HCT116 (cell line): ENCODE data around the gene DDX39A. TPM values are rescaled to one million over a fixed set of nuclear protein-coding genes. Genes with fewer than 3 reads are reported as not detected.

Experiments used
- ATAC-seq: fragments of 200-7000 bp; cut with Tn5 transposase; 2 replicates; pipeline ENCODE4 v1.9.1; 2020; ENCODE audit warnings: mild to moderate bottlenecking, moderate library complexity
- BruUV-seq: library from RNA; stranded (reverse); fragments of 400-500 nt; replicated peaks from 2 replicates; lab custom pipeline; 2021; lab: Mats Ljungman, UMichigan
- CTCF ChIA-PET: fragments of 300-600 bp; sonication (Branson Sonifier 250); formaldehyde crosslinking; loops from one replicate; lab custom pipeline; 2021; ENCODE audit warnings: antibody characterized with exemption; lab: Charles Lee
- POLR2A ChIA-PET: fragments of 300-600, 350-600 bp; sonication (Branson Sonifier 250); formaldehyde crosslinking; loops from one replicate; lab custom pipeline; 2021; ENCODE audit warnings: antibody characterized with exemption; lab: Charles Lee
- RAD21 ChIA-PET, 2 experiments: fragments of 300-600 bp; sonication (Branson Sonifier 250); formaldehyde crosslinking; loops; one replicate each; lab custom pipeline; 2023; ENCODE audit warnings: low total read pairs in 2 of 2; ENCODE audit not compliant: uncharacterized antibody in 2 of 2, unreplicated experiment in 2 of 2, low non-redundant PET in 1 of 2; lab: Charles Lee
- DNase-seq: peaks from one replicate; pipeline ENCODE4 v3.0.0-alpha.2; 2010; ENCODE audit warnings: low read depth, low spot score
- H2AFZ ChIP-seq: fragments of 200-600 bp; shearing (Covaris generic), sonication (generic); 2 replicates; pipeline ENCODE4 v1.6.1; 2017; ENCODE audit warnings: low read depth, mixed run types, mixed read lengths, antibody characterized with exemption, low read length; ENCODE audit not compliant: poor library complexity, severe bottlenecking
- H3K27ac ChIP-seq: 2 replicates; pipeline ENCODE4 v1.5.1; 2012; ENCODE audit warnings: low read depth, low read length
- H3K27me3 ChIP-seq: fragments of 200-600 bp; sonication (generic); 2 replicates; pipeline ENCODE4 v1.6.1; 2016; ENCODE audit warnings: mixed run types, low read length, mixed read lengths; ENCODE audit not compliant: insufficient read depth
- H3K36me3 ChIP-seq, 2 experiments: fragments of 200-500 bp in 1 of 2; fragments of 200-600 bp in 1 of 2; sonication (Bioruptor generic) in 1 of 2; sonication (generic) in 1 of 2; 2 replicates each; pipeline versions ENCODE4 v1.5.1 to v1.6.1; 2014 to 2016; ENCODE audit warnings: low read length in 2 of 2, inconsistent platforms in 1 of 2, mixed read lengths in 1 of 2, mixed run types in 1 of 2; ENCODE audit not compliant: insufficient read depth in 2 of 2, control insufficient read depth in 1 of 2
- H3K4me1 ChIP-seq, 2 experiments: fragments of 200-600 bp in 1 of 2; sonication (generic) in 1 of 2; 2 replicates each; pipeline versions ENCODE4 v1.5.1 to v1.6.1; 2012 to 2017; ENCODE audit warnings: low read length in 2 of 2, inconsistent platforms in 1 of 2, mild to moderate bottlenecking in 1 of 2, mixed read lengths in 1 of 2, mixed run types in 1 of 2, moderate library complexity in 1 of 2; ENCODE audit not compliant: insufficient read depth in 2 of 2, control insufficient read depth in 1 of 2
- H3K4me2 ChIP-seq: fragments of 200-600 bp; sonication (generic); 2 replicates; pipeline ENCODE4 v1.6.1; 2017; ENCODE audit warnings: mixed run types, low read length, mixed read lengths
- H3K4me3 ChIP-seq, 2 experiments: fragments of 200-600 bp in 1 of 2; sonication (generic) in 1 of 2; replicated peaks in 1 of 2; 2 replicates each; pipeline ENCODE4 v1.5.1; 2011 to 2016; ENCODE audit warnings: low read length in 2 of 2, control low read depth in 1 of 2, low read depth in 1 of 2, mild to moderate bottlenecking in 1 of 2, mixed read lengths in 1 of 2, mixed run types in 1 of 2
- H3K79me2 ChIP-seq: fragments of 200-600 bp; sonication (generic); 2 replicates; pipeline ENCODE4 v1.6.1; 2017; ENCODE audit warnings: mild to moderate bottlenecking, mixed run types, low read length, moderate library complexity, mixed read lengths; ENCODE audit not compliant: insufficient read depth
- H3K9ac ChIP-seq: fragments of 200-600 bp; sonication (generic); 2 replicates; pipeline ENCODE4 v1.6.1; 2016; ENCODE audit warnings: low read length, mixed read lengths
- H3K9me2 ChIP-seq: fragments of 200-600 bp; sonication (generic), shearing (Covaris generic); 2 replicates; pipeline ENCODE4 v1.6.1; 2017; ENCODE audit warnings: mixed run types, mild to moderate bottlenecking, moderate library complexity; ENCODE audit not compliant: insufficient read depth
- H3K9me3 ChIP-seq, 2 experiments: fragments of 200-500 bp in 1 of 2; fragments of 200-600 bp in 1 of 2; sonication (Bioruptor generic) in 1 of 2; sonication (generic) in 1 of 2; 2 replicates each; pipeline ENCODE4 v1.6.1; 2014 to 2017; ENCODE audit warnings: low read length in 2 of 2, mixed read lengths in 2 of 2, inconsistent platforms in 1 of 2, low read depth in 1 of 2, mild to moderate bottlenecking in 1 of 2, mixed run types in 1 of 2, moderate library complexity in 1 of 2; ENCODE audit not compliant: control insufficient read depth in 1 of 2, insufficient read depth in 1 of 2
- H4K20me1 ChIP-seq: fragments of 200-600 bp; sonication (generic), shearing (Covaris generic); 2 replicates; pipeline ENCODE4 v1.6.1; 2017; ENCODE audit warnings: mixed run types, mild to moderate bottlenecking, moderate library complexity; ENCODE audit not compliant: insufficient read depth
- FOSL1 ChIP-seq: IDR thresholded peaks from 2 replicates; pipeline ENCODE4 v1.6.1; 2012; ENCODE audit warnings: low read depth
- RAD21 ChIP-seq: IDR thresholded peaks from 2 replicates; pipeline ENCODE4 v1.6.1; 2012; ENCODE audit warnings: low read depth, mild to moderate bottlenecking
- SIN3A ChIP-seq: IDR thresholded peaks from 2 replicates; pipeline ENCODE4 v1.6.1; 2012; ENCODE audit warnings: low read depth
- TCF7L2 ChIP-seq: IDR thresholded peaks from 2 replicates; pipeline ENCODE4 v1.7.0; 2011; ENCODE audit warnings: borderline replicate concordance, inconsistent platforms; ENCODE audit not compliant: insufficient read depth, insufficient read length; ENCODE audit errors: extremely low read depth
- intact Hi-C: fragments of 100-400 bp; cut with micrococcal nuclease; formaldehyde crosslinking; loops from 2 replicates; pipeline ENCODE4 v1.10.0; 2022
- total RNA-seq: library from RNA; stranded (reverse); gene quantifications from one replicate; pipeline ENCODE4 v1.2.1, GENCODE V29; 2021; ENCODE audit not compliant: unreplicated experiment
- TF ChIP-seq, protein P1 (sequence below): IDR thresholded peaks from 2 replicates; pipeline ENCODE4 v1.6.1; 2011; ENCODE audit warnings: mild to moderate bottlenecking, low read length, moderate library complexity; ENCODE audit not compliant: insufficient replicate concordance; ENCODE audit errors: extremely low read depth
- TF ChIP-seq, protein P2 (sequence below): IDR thresholded peaks from 2 replicates; pipeline ENCODE4 v1.6.1; 2012

Gene DDX39A
- total RNA-seq, 1 experiment from 2014 or later = 152 TPM

DNA sequence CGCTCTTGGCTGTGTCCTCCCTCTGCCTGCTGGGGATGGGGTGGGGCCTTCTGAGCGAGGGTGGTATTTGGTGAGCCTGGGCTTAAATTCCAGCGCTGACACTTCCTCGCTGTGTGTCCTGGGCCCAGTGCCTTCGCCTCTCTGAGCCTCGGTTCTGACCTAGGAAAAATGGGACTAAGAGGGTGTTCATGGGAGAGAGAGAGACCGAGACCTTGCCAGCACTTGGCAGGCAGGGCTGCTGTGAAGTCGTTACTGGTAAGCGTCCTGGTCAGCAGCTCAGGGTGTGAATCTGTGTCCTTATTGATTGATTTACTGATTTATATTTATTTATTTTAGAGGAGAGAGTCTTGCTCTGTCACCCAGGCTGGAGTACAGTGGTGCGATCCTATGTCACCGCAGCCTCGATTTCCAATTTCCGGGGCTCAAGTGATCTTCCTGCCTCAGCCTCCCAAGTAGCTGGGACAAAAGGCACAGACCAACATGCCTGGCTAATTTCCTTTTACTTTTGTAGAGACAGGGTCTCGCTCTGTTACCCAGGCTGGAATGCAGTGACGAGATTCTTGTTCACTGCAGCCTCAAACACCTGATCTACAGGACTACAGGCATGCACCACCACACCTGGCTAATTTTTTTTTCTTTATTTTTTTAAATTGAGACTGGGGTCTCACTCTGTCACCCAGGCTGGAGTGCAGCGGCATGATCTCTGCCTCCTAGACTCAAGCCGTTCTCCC lies 16.3 kb upstream of the DDX39A start:
- no peak overlapping the region for H2AFZ ChIP-seq
- peaks cover 21 to 41% of the 10 kb centered on the region in 2 experiments for H3K4me1 ChIP-seq
- H3K9ac ChIP-seq = peak overlapping the region; percentile 80
- CTCF ChIA-PET = interaction anchor here (0.8 to 1.1 kb wide), 2 partner anchors 52 to 74 kb away, joined by 3 read pairs; no protein-coding TSS in a partner anchor
- RAD21 ChIA-PET = no interaction called here
- H3K4me3 ChIP-seq = peak overlapping the region; percentile 75 to 79
- H4K20me1 ChIP-seq = no peaks in the 10 kb centered on the region
- no peak for DNase-seq
- peak overlapping the region; percentile 99 for H3K4me2 ChIP-seq
- intact Hi-C loops = loop anchor here (10.0 kb wide), 1 partner anchor 49 kb away; no protein-coding TSS in a partner anchor
- no peaks in the 10 kb centered on the region for H3K36me3 ChIP-seq
- TF ChIP-seq TCF7L2 (no peak), RAD21 (no peak), FOSL1 (no peak), SIN3A (no peak)
- TF ChIP-seq, protein P1, sequence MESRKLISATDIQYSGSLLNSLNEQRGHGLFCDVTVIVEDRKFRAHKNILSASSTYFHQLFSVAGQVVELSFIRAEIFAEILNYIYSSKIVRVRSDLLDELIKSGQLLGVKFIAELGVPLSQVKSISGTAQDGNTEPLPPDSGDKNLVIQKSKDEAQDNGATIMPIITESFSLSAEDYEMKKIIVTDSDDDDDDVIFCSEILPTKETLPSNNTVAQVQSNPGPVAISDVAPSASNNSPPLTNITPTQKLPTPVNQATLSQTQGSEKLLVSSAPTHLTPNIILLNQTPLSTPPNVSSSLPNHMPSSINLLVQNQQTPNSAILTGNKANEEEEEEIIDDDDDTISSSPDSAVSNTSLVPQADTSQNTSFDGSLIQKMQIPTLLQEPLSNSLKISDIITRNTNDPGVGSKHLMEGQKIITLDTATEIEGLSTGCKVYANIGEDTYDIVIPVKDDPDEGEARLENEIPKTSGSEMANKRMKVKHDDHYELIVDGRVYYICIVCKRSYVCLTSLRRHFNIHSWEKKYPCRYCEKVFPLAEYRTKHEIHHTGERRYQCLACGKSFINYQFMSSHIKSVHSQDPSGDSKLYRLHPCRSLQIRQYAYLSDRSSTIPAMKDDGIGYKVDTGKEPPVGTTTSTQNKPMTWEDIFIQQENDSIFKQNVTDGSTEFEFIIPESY = no peak
- TF ChIP-seq, protein P2, sequence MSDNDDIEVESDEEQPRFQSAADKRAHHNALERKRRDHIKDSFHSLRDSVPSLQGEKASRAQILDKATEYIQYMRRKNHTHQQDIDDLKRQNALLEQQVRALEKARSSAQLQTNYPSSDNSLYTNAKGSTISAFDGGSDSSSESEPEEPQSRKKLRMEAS = no peak
- no peaks in the 10 kb centered on the region for H3K9me2 ChIP-seq
- no TSS peak for BruUV-seq
- H3K27me3 ChIP-seq = no peaks in the 10 kb centered on the region
- H3K9me3 ChIP-seq = no peaks in the 10 kb centered on the region
- H3K27ac ChIP-seq = peak overlapping the region; percentile 95
- no peak; the same call in 1 of the 2 replicates for ATAC-seq
- H3K79me2 ChIP-seq = peaks cover 62% of the 10 kb centered on the region
- POLR2A ChIA-PET = no interaction called here
